Lower leg skin (tissue), 3 donors: ENCODE data around the gene SMCO2.

Experiments used
- CTCF ChIP-seq, 3 donors: fragments of 450-650 bp; IDR thresholded peaks; one replicate each; pipeline ENCODE4 v1.5.1; 2016; ENCODE audit warnings: antibody characterized with exemption in 3 of 3, mild to moderate bottlenecking in 3 of 3, moderate library complexity in 2 of 3
- POLR2A ChIP-seq, 2 donors: fragments of 450-650 bp; IDR thresholded peaks; one replicate each; pipeline ENCODE4 v1.6.1; 2016 to 2017; ENCODE audit warnings: antibody characterized with exemption in 2 of 2, mild to moderate bottlenecking in 1 of 2, moderate library complexity in 1 of 2

- no peak for TF ChIP-seq CTCF (IDR thresholded peaks at IDR 0.05)
- TF ChIP-seq POLR2A (IDR thresholded peaks at IDR 0.05): no peak
Measured at GRCh38 chr12:27426743-27427487, 19.6 kb upstream of the SMCO2 start.
